ENCODE results near the gene CNIH3.

The CNIH3 gene

DNA sequence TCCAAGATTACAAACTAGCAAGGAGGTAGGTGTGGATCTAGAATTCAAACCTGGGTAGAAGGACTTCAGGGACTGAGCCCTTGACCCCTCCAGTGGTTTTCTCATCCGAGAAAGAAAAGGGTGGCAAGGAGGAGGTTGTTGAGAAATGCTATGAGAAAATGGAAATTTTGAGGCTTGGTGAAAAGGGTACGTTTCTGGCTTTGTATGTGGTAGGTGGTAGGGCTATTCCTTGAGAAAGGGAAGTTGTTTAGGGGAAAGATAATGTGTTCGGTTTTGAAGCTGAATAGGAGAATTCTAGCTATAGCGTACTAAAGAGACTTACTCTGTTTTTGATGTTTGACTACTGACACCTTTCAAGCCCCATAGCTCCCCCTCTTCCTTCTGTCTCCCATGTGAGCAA lies 133.8 kb downstream of the CNIH3 start:
- FAIRE-seq, result no peak

- no peak for FAIRE-seq
Observed at GRCh38 chr1:224751624-224752311, 135.7 kb downstream of the CNIH3 start.

GRCh38 chr1:224753491-224753890 lies 137.4 kb downstream of the CNIH3 start:
- FAIRE-seq, result no peak

- FAIRE-seq, result no peak
Observed at GRCh38 chr1:224755586-224755985, 139.5 kb downstream of the CNIH3 start.

GRCh38 chr1:224757508-224757907 lies 141.4 kb downstream of the CNIH3 start:
- no peak for FAIRE-seq

DNA sequence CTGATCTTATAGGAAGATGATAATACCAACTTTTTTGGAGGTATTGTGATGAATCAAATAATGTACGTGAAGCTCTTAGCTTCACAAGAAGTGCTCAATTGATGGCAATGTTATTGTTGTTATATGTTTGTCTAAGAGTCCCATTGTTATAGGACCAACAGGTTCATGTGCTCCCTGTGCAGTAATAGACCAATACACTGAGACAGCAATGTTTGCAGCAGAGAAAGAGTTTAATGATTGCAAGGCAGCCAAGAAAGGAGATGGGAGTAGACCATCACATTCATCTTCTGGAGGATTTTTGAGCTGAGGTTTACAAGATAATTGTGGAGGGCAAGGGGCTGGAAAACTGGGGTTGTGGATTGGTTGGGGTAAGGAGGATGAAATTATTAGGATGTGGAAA lies 143.0 kb downstream of the CNIH3 start:
- no peak for FAIRE-seq

- FAIRE-seq, result no peak
Observed at GRCh38 chr1:224759681-224760091, 143.6 kb downstream of the CNIH3 start.

- FAIRE-seq, result no peak
Observed at GRCh38 chr1:224760163-224760562, 144.0 kb downstream of the CNIH3 start.

GRCh38 chr1:224761245-224761644 lies 145.1 kb downstream of the CNIH3 start:
- FAIRE-seq, result no peak

- FAIRE-seq, result no peak
Observed at GRCh38 chr1:224762046-224762445, 145.9 kb downstream of the CNIH3 start.

GRCh38 chr1:224762701-224763100 lies 146.6 kb downstream of the CNIH3 start:
- no peak for FAIRE-seq

GRCh38 chr1:224763126-224763775 lies 147.1 kb downstream of the CNIH3 start:
- no peak for FAIRE-seq

DNA sequence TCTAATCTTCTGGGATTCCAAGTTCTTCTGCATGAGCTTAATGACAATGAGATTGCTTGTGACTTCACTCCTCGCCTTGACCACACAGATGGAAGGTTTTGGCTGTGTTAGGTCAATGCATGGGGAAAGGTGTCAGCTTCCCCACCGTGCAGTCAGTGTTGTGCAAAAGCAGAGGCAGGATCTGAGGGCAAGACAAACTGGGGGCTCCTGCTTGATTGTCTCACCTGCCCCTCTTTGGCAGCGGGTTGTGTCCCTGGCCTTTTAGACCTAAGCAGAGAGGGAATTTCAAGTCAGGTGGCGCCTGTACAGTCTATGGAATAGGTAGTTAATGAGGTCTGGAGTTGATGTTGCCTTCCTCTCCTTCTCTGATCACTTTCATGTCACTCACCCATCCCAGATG lies 150.1 kb downstream of the CNIH3 start:
- FAIRE-seq, result no peak

GRCh38 chr1:224767031-224767430 lies 150.9 kb downstream of the CNIH3 start:
- no peak for FAIRE-seq

GRCh38 chr1:224767676-224768075 lies 151.6 kb downstream of the CNIH3 start:
- FAIRE-seq, result no peak

DNA sequence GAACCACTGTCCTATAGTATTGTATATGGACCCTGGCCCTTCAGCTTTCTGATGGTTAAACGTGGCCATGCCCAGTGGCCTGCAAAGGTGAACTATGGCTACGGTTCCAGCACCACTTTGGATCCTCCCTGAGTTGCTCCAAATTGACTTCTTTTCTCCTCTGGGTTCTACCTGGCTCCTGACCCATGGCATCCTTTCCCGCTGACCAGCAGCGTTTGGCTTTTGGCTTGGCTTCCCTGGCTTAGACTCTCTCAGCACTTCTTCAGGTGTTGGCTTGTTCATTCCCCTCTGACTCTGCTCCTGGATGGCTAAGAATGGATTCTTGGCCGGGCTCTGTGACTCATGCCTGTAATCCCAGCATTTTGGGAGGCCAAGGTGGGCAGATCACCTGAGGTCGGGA lies 152.9 kb downstream of the CNIH3 start:
- no peak for FAIRE-seq

DNA sequence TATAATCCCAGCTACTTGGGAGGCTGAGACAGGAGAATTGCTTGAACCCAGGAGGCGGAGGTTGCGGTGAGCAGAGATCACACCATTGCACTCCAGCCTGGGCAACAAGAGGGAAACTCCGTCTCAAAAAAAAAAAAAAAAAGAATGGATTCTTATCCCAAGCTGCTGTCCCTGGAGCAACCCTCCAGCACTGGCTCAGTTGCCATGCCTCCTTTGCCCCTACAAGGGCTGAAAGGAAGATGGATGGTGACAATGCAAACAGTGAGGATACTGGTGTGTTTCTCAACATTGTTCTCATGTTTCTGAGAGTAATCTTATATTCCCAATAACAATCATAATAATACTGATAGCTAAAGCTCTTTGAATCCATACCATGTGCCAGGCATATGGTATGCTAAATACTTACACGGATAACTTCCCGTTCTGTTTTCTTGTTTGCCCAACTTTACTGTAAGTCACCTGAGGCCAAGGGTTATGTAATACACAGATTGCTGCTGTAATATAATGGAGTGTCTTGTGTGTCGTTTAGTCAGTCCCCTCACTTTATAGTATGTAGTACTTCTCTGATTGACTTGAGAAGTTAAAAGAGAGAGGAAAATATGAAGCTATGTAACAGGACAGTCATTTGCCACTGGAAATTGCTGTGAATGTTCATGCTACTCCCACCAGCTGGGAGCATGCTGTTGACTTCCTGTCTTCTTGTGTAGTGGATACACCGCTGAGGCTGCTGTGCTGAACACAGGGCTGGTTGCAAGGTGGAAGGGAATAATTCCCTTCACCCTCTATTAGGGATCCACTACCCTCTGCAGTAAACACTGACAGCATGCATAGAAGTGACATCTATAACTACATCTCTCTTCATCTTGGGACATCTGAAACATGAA lies 153.6 kb downstream of the CNIH3 start:
- no peak for FAIRE-seq

- no peak for FAIRE-seq
Observed at GRCh38 chr1:224770336-224770693, 154.2 kb downstream of the CNIH3 start.

DNA sequence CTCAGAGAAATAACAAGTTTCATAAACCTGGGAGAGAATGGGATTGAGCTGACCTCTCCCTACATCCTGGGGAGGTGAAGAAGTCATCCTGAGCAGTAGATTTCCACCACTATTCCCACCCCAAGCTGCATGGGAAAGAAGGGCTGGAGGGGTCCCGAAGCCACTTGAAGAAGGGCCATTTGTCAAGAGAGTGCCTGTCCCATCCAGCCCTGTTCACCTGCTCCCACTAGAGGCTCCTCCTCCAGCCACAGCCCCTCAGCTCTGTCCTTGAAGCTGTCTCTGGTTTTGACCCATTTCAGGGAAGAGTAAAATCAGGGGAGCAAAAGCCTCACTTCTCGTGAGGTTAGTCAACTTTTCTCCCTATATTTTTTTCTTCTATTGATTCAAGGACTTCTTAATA lies 157.5 kb downstream of the CNIH3 start:
- FAIRE-seq, result no peak

GRCh38 chr1:224774378-224774777 lies 158.3 kb downstream of the CNIH3 start:
- FAIRE-seq, result no peak

DNA sequence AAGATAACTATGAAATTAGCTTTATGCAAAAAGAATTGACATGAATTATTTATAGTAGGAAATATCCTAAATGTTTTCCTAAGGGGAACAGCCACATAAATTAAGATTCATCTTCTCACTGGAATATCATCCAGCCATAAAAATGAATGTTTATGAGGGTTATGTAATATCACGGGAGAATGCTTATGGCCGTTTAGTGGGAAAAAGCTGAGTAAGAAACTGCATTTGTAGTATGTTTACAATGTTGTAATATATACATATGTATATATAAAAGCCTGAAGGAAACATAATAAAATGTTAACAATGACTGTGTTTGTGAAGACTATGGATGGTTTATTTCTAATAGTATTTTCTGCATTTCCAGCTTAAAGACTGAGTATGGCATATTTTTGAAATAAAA lies 161.1 kb downstream of the CNIH3 start:
- no peak for FAIRE-seq

GRCh38 chr1:224779536-224779935 lies 163.4 kb downstream of the CNIH3 start:
- FAIRE-seq, result no peak

DNA sequence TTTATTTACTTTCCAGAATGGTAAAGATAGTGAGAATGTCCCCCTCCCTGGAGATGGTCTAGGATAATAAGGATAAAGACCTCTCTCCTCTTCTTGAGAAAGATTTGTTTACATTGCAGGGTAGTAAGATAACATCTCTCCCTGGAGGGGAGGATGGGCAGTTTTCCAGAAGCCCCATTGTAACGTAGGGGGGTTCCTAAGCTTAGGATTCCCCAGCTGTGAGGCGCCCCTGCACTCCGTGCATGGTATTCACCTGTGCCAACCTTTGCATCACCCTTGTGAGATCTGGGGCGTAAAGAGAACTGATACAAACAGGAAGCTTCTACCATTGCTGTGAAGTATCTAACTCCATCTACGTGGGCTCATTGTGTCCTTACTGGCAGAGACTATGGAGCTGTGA lies 164.6 kb downstream of the CNIH3 start:
- FAIRE-seq, result no peak

DNA sequence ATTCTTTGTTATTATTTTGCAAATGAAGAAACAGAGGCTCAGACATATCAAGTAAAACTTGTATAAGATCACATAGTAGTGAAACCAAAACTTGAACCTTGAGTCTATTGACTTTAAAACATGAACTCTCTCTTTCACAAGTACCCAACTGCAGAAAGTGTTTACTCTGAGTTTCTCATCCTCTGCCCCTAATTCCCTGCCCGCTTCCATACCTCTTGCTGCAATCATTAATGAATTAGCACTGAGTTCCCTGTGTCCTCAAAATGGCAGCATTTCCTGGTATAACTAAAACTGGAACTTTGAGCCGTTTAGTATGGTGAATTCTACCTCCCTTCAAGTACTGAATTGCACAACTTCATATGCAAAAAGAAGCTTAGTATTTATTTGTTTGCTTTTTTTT lies 165.7 kb downstream of the CNIH3 start:
- no peak for FAIRE-seq

Measured in colon (tissue), 2 donors.